ENCODE data around the gene ARHGEF9. TPM values are rescaled to one million over a fixed set of nuclear protein-coding genes. Genes with fewer than 3 reads are reported as not detected.

The ARHGEF9 gene
- total RNA-seq, 1 experiment from 2014 or later, result 16.7 TPM

DNA sequence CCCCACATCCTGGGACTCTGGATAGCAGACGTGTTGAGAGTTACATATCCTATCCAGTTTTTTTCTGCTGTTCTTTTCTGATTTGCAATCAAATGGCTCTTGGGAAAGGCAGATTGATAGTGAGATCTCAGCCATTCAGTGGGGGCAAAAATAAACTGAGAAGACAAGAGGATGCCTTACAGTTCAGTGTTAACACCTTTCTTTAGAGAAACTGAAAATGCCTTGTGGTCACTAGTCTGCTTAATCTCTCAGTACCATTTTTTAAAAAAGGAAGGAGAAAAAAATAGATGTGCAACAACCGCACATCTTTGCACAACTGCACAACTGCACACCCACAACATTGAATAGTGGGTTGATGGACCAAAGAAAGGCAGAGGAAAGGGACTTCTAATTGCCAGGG lies 109.3 kb downstream of the ARHGEF9 start:
- Histone ChIP-seq H3K27me3 (ENCODE audit: control insufficient read depth, insufficient read depth, low read length) (no peaks in the 10 kb centered on the region), H3K9me3 (ENCODE audit: control insufficient read depth, insufficient read depth, low read depth, low read length) (no peaks in the 10 kb centered on the region), H3K27ac (ENCODE audit: low read length) (no peak overlapping the region), H3K4me3 (ENCODE audit: low read depth in 2 of 2, low read length in 2 of 2) (no peak overlapping the region), H3K4me1 (ENCODE audit: control insufficient read depth, insufficient read depth, low read length) (no peaks in the 10 kb centered on the region), H3K36me3 (ENCODE audit: control insufficient read depth, insufficient read depth, low read length) (no peaks in the 10 kb centered on the region)
- in situ Hi-C loops (cut with HindIII; ENCODE audit: low pct_unique_long_range_greater_than_20kb, low sequenced_read_pairs) (no loop called here), intact Hi-C loops (cut with micrococcal nuclease; ENCODE audit: unreplicated experiment) (no loop called here)
- ATAC-seq, result no peak
- CTCF ChIA-PET, result no interaction called here
- DNase-seq (ENCODE audit: low read depth, low spot score), result no peak
- POLR2A ChIA-PET, result no interaction called here
- BruUV-seq (replicated peaks), result no TSS peak
- TF ChIP-seq POLR2AphosphoS5 (IDR thresholded peaks at IDR 0.05; ENCODE audit: low read depth, low read length) (no peak), TCF7L2 (IDR thresholded peaks at IDR 0.05; ENCODE audit: low read depth, low read length) (no peak), SIN3A (IDR thresholded peaks at IDR 0.05; ENCODE audit: borderline replicate concordance, insufficient read depth, low read depth, low read length) (no peak)
- TF ChIP-seq, protein P1, sequence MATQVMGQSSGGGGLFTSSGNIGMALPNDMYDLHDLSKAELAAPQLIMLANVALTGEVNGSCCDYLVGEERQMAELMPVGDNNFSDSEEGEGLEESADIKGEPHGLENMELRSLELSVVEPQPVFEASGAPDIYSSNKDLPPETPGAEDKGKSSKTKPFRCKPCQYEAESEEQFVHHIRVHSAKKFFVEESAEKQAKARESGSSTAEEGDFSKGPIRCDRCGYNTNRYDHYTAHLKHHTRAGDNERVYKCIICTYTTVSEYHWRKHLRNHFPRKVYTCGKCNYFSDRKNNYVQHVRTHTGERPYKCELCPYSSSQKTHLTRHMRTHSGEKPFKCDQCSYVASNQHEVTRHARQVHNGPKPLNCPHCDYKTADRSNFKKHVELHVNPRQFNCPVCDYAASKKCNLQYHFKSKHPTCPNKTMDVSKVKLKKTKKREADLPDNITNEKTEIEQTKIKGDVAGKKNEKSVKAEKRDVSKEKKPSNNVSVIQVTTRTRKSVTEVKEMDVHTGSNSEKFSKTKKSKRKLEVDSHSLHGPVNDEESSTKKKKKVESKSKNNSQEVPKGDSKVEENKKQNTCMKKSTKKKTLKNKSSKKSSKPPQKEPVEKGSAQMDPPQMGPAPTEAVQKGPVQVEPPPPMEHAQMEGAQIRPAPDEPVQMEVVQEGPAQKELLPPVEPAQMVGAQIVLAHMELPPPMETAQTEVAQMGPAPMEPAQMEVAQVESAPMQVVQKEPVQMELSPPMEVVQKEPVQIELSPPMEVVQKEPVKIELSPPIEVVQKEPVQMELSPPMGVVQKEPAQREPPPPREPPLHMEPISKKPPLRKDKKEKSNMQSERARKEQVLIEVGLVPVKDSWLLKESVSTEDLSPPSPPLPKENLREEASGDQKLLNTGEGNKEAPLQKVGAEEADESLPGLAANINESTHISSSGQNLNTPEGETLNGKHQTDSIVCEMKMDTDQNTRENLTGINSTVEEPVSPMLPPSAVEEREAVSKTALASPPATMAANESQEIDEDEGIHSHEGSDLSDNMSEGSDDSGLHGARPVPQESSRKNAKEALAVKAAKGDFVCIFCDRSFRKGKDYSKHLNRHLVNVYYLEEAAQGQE (IDR thresholded peaks at IDR 0.05; ENCODE audit: insufficient read depth in 1 of 2, low read depth in 2 of 2, low read length in 1 of 2), result no peak
- TF ChIP-seq, protein P2, sequence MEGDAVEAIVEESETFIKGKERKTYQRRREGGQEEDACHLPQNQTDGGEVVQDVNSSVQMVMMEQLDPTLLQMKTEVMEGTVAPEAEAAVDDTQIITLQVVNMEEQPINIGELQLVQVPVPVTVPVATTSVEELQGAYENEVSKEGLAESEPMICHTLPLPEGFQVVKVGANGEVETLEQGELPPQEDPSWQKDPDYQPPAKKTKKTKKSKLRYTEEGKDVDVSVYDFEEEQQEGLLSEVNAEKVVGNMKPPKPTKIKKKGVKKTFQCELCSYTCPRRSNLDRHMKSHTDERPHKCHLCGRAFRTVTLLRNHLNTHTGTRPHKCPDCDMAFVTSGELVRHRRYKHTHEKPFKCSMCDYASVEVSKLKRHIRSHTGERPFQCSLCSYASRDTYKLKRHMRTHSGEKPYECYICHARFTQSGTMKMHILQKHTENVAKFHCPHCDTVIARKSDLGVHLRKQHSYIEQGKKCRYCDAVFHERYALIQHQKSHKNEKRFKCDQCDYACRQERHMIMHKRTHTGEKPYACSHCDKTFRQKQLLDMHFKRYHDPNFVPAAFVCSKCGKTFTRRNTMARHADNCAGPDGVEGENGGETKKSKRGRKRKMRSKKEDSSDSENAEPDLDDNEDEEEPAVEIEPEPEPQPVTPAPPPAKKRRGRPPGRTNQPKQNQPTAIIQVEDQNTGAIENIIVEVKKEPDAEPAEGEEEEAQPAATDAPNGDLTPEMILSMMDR (IDR thresholded peaks at IDR 0.05), result no peak

DNA sequence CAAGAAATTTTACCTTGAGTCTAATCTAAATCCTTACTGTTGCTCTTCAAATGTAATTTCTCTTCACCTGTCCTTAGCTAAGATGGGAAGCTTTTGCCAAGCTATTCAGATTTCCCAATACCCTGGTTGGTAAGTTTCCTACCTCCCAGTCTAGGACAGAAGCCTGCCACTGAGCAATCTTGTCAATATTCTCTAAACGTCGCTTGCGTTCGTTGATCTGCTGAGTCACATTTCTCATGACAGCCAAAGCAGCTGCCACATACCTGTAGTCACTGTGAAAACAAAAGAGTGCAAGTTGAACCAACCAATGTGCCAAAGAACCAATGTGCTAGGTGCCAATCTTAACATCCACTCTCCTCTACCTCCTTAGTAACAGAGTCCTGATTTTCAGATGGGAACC lies 111.1 kb downstream of the ARHGEF9 start:
- TF ChIP-seq, protein P2 (IDR thresholded peaks at IDR 0.05), result no peak
- no peak for TF ChIP-seq TCF7L2 (IDR thresholded peaks at IDR 0.05; ENCODE audit: low read depth, low read length)
- TF ChIP-seq SIN3A (IDR thresholded peaks at IDR 0.05; ENCODE audit: borderline replicate concordance, insufficient read depth, low read depth, low read length), result no peak
- TF ChIP-seq, protein P1 (IDR thresholded peaks at IDR 0.05; ENCODE audit: insufficient read depth in 1 of 2, low read depth in 2 of 2, low read length in 1 of 2), result no peak
- no peak for TF ChIP-seq POLR2AphosphoS5 (IDR thresholded peaks at IDR 0.05; ENCODE audit: low read depth, low read length)
- no peak for ATAC-seq
- intact Hi-C loops (cut with micrococcal nuclease; ENCODE audit: unreplicated experiment), result no loop called here

More for the DNA sequence above, 111.1 kb downstream of the ARHGEF9 start:
- H3K4me3 ChIP-seq (ENCODE audit: low read depth in 2 of 2, low read length in 2 of 2), result no peak overlapping the region
- ChIA-PET POLR2A (no interaction called here), CTCF (no interaction called here)
- no peaks in the 10 kb centered on the region for H3K36me3 ChIP-seq (ENCODE audit: control insufficient read depth, insufficient read depth, low read length)
- H3K4me1 ChIP-seq (ENCODE audit: control insufficient read depth, insufficient read depth, low read length), result no peaks in the 10 kb centered on the region
- no peaks in the 10 kb centered on the region for H3K27me3 ChIP-seq (ENCODE audit: control insufficient read depth, insufficient read depth, low read length)
- in situ Hi-C loops (cut with HindIII; ENCODE audit: low pct_unique_long_range_greater_than_20kb, low sequenced_read_pairs), result no loop called here
- H3K9me3 ChIP-seq (ENCODE audit: control insufficient read depth, insufficient read depth, low read depth, low read length), result no peaks in the 10 kb centered on the region
- DNase-seq (ENCODE audit: low read depth, low spot score), result no peak
- BruUV-seq (replicated peaks), result no TSS peak
- no peak overlapping the region for H3K27ac ChIP-seq (ENCODE audit: low read length)
